ENCODE measurements around the gene ADARB2.
A peak's percentile ranks its signal among the peaks of the same experiment; 100 is the strongest.

ADARB2 gene

DNA sequence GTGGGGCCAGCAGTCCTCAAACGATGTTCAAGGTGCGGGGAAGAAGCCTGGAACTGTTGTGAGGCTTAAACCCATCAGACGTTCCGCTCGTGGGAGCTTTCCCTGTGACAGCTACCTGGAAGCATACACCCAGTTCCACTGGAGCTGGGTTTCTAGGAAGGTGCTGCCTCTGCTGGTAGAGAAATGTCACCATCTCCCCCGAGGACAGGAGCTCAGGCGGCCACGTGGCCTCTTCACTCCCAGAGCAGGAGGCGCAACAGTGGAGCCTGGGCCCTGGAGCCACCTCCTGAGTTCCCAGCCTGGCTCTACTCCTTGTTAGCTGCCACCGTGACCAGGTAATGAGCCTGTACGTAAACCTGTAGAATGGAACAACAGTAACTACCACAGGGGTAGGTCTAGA is 156.1 kb downstream of the ADARB2 start:
- DNase-seq = no peak

DNA sequence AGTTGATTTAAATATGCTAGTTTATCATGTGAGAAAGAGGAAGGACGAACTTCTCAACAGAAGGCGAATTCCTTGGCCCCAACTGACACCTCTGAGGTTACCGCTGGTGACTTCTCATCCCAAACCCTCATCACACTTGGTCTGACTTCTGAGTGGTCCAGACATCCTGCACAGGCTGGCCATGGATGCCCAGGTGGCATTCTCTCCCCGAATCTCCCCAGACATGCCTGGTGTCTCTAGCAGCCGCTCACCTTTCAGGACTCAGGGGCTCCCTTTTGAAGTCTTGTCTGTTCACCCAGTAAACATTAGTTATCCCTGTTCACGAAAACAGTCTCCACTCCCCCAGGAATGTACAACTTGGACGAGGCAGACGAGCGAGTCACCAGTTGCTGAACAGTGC is 157.7 kb downstream of the ADARB2 start:
- no peak for DNase-seq

DNA sequence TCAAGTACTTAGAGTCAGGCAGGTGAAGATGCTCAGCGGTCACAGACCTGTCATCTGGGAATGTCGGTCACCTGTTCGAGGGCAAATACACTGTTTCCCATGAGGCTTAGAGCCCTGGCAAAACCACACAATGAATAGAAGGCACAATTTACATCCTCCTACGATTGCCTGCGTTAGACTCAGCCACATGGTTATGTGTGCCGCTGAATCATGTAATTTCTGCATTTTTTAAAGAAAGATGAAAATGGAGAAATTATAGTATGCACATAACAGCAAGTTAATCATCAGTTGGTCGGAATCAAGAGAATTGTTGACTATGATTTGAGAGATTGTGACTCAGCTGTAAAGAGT is 158.2 kb downstream of the ADARB2 start:
- DNase-seq = no peak

DNA sequence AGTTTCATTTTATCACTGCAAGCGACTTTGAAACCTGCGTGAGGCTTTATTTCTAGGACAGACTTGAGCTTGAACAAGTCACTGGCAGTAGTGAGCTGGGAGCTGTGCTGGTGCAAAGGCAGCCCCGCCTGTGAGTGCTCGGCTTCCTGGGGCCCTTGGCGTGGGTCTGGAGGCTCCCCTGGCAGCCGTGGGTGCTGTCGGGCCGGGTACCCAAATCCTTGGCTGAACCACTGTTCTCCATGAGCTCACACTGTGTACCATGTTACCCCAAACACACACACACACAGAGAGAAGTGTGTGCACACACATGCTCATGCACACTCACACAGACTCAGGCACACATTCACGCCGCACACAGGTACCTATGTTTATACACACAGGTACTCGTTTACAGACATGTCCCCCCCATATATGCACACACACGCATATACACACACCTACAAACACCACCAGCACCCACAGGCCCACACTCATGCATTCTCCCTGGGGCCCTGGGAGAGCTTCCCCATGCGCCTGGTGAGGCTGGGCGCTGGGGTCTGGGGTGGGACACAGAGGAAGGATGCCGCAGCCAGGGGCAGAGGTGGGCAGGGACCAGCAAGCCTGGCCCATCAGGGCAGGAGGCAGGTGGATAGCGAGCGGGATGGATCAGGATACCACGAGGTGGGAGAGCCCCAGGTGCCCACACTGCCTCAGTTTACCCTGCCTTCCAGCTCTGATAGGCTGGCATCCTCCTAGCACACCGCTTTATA is 158.8 kb downstream of the ADARB2 start:
- DNase-seq = no peak

DNA sequence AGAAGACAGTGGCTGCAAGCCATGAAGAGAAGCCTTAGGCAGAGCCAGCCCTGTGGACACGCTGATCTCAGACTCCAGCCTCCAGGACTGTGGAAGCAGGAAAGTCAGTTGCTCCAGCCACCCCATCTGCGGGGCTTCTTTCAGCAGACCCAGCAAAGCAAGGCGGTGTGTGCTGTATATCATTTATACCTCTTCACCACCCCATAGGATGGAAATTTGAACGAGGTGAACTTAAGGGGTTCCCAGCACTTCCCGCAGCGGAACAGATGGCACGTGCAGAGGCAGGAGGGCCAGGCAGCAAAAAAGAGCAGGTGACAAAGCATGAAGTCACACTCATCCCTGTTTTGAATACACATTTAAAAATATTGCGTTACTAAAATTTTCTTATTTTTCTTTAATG is 159.4 kb downstream of the ADARB2 start:
- no peak for DNase-seq

DNA sequence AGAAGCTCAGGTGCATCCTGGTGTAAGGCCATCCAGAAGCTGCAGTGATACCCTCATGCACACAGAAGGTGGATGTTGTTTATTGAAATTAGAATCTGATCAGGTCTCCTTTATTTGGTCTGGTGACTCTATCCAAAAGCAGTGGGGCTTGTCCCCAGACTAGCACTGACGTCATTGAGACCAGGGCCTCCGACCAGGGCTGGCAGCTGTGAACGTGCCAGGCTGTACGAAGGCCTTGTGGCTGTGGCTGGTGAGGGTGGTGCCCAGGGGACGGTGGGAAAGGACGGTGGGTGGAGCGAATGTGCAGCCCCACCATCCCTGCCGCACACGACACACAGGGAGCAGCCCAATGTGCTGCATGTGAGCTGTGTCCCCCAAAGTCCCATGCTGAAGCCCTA is 160.0 kb downstream of the ADARB2 start:
- no peak for DNase-seq

DNA sequence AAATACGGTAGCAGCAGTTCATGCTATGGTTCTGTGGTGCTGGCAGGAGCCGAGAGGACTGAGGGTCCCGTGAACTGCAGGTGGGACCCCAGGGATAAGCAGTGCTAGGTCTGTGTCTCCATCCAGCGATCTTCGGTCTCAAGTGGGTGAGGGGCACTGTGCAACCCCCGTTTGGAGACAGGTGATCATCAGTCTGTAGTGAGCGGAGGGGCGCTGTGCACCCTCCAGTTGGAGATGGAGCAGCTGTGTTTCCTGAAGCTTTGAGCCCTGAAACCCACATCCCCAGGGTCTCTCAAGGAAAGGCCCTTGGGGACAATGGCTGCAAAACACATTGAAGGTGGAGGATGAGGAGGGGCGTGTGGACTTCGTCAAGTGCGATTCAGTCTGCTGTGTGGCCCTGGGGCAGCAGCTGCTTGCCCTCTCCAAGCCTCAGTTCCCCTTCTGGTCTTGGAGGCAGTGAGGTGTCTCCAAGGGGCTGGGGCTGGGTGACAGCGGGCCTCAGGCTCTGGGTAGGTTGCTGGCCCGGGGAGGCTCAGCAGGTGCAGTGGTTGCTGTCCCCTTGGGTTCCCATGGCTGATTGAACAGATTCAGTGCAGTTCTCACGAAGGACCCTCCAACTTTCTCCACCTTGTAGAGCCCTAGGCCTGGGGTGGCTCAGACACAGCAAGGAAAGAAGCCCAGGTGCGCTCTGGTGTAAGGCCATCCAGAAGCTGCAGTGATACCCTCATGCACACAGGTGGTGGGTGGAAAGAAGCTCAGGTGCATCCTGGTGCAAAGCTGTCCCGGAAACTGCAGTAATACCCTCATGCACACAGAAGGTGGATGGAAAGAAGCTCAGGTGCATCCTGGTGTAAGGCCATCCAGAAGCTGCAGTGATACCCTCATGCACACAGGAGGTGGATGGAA is 160.6 kb downstream of the ADARB2 start:
- DNase-seq = no peak

DNA sequence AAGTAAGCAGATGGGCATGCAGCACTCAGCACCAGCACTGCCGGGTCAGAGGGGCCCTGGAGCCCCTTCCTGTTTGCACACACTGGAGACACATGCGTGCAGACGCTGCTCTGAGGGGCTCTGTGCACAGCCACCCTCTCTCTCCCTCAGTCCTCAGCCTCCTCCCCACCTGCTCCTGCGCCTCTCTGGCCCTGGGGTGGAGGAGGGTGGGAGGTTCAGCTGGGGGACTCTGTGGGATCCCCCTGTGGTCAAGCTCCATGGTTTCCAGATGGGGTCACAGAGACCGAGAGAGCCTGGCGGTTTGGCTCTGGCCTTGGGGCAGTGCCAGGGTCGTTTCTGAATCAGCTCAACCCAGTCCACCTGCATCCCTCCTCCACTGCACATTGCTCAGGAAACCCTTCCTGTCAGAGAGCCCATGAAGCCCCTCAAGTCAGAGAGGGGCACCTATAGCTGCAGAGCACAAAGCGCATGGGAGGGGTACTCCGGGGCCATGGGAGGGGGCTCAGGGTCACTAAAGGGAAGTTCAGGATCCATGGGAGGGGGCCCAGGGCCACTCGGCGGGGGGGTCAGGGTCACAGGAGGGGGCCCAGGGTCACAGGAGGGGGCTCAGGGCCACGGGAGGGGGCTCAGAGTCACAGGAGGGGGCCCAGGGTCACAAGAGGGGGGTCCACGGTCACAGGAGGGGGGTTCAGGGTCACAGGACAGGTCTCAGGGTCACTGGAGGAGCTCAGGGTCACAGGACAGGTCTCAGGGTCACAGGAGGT is 161.7 kb downstream of the ADARB2 start:
- no peak for DNase-seq

DNA sequence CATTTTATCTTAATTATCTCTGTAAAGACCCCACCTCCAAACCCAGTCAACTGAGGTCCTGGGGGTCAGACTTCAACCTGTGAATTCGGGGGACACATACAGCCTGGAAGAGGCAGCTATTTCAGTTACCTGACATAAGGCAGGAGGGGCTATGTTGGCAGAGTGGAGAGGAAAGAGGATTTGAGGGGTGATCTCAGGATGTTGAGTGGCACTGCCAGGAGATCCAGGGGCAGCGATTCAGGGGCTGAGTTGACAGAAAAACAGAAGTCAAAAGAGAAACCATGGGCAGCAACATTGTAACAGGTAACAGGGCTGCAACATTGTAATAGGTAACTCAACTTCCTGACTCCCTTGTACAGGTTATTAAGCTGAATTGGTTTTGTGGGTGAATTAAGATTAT is 162.6 kb downstream of the ADARB2 start:
- no peak for DNase-seq

DNA sequence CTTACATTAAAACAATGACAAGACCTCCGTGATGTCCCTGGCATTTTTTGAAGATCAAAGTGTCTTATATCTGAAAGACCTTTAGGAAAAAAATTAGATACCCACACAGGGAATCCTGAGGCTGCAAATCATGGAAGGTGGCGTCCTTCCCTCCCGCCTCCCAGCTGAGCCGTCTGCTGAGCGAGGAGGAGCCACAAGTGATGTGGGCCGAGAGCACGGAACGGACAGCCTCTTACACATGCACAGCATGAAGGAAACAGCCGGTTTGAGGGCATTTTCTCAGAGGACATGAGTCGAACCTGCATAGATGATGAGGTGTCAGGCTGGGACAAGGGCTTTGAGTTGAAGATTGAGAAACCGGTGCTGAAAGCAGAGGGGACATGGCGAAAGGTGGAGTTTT is 163.3 kb downstream of the ADARB2 start:
- DNase-seq = no peak

DNA sequence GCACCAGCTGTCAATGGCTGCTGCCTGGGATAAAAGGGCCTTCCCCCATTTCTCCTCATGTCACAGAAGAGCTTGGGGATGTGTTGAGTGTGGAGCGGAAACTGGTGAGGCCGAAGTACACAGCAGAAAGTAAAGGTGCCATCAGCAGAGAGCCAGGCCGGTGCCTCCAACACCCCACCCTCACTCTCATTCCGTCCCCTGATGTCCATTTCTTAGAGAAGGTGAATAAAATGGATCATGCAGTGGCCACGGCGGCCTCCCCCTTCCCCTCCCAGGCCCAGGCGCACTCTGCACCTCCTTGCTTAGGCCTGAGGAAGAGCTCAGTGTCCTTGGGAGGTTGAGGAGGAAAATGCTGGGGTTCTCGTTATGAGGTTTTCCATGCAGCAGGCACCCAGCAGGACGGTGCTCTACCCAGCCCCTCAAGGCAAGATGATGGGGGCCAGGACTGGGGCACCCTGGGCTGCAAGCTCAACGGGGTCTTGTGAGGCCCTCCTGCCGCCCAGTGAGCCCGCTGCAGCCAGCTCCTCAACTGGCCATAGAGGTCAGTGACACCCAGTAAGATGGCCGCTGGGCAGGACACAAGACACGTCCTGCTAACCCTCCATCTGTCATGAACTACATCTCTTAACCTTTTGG is 163.9 kb downstream of the ADARB2 start:
- DNase-seq = no peak

DNA sequence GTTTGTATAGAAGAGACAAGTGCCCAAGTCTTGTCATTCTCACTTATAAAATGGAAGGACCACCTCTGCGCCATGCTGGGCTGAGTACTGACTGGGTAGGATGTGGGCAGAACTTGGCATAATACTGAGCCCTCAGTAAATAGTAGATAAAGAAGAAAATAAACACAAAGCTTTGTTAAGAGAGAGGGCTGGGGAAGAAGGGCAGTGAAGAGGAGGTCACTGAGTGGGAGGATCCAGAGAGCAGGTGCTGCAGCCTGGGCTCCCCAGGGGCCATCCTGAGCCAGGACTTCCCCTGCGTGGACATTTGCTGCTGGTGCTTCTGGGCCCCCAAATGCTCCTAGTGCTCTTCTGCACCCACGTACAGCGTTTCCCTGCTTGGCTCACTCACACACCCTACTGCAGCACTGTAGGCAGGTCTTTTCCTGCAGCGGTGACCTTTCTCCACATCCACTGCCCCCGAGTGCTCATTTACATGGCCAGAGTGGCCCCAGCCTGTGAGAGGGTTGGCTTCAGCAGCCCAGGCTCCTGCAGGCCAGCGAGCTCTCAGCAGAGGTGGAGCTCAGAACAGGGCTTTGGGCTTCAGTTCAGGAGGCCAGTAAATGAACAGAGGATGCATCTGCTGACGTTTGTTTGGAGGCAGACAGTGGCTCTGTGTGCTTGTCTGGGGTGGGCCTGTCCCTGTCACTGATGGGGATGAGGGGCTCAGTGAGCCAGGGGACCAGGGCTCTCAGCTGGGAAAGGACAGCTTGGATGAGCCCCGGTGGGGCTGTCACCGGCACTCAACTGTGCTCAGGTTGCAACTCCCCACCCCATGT is 164.6 kb downstream of the ADARB2 start:
- no peak for DNase-seq

DNA sequence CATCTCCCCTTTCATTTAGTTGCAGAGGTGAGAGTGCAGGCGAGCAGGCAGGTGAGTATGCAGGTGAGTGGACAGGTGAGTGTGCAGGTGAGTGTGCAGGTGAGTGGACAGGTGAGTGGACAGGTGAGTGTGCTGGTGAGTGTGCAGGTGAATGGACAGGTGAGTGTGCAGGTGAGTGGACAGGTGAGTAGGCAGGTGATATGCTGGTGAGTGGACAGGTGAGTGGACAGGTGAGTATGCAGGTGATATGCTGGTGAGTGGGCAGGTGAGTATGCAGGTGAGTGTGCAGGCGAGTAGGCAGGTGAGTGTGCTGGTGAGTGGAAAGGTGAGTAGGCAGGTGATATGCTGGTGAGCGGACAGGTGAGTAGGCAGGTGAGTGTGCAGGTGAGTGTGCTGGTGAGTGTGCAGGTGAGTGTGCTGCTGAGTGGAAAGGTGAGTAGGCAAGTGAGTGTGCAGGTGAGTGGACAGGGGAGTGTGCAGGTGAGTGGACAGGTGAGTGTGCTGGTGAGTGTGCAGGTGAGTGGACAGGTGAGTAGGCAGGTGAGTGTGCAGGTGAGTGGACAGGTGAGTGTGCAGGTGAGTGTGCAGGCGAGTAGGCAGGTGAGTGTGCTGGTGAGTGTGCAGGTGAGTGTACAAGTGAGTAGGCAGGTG is 165.6 kb downstream of the ADARB2 start:
- no peak for DNase-seq

DNA sequence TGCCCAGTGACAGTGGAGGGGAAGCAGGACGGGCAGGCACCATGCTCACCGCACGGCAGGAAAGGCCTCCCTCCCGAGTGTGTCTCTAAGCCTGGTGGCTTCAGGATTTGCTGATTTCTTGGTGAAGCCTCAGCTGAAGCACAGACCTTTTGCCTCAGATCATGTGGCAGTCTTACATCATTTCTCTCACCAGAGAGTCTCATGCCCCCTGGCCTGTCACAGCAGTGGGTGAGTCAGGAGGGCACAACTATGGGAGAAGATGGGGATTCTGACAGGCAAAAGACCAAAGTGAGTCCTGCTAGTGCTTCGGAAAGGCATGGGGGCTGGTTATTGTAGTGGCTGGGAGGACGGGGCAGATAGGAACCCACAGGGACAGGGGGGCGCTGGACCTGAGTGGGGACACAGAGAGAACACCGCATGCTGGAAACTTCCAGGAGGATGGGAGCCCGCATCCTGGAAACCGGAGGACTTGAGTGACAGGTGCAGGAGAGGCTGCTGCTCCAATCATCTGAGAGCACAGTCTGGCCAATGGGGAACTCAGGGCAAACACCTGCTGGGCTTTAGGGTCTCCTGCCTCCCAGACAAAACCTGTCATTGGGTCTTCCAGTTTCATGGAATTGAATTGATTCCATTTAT is 166.8 kb downstream of the ADARB2 start:
- DNase-seq = no peak

DNA sequence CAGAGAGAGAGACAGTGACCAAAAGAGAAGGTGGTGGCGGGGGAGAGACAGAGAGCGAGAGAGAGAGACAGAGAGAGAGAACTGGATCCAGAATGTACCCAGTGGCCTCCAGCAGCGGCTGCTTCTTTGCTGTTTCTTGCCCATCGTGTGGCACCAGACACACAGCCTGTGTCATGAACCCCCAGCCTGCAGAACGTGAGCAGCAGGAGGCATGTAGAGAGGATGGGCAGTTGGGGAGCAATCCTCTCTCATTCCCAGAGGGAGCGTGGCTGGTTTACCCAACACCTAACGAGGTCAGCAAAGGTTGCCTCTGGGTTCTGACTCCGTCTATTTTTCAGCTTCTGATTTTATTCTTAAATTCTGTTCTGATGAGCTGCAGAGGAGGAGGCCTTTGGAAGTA is 168.1 kb downstream of the ADARB2 start:
- no peak for DNase-seq

DNA sequence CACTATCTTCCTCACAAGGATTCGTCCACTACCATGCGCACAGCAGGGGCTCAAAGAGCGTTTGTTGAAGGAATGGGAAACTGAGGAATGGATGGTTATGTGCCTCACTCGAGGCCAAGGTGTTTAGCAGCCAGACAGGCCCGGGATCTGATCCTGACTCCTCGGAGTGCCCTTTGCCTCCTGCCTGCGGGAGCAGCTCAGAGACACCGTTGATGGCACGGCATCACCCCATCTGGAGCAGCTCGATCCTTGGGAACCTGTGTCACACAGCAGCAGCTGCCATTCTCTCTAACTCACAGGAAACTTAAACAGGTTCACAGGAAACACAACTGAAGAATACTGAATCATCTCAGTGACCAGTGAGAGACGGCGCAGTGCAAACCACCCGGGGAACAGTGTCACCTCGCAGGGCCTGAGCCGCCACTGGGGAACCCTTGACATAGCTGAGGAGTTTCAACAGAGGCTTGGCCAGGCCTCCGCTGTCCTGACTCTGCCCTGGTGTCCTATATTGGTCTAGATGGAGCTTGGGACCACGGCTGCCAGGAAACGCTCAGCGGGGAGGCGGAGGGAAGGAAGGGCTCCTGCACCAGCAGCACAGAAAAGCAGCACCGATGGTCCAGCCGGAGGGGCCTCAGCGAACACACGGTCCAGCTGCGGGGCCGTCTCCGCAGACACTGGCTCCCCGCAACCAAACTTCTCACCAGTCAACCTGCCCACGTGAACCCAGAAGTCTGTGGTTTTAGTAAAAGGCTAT is 169.4 kb downstream of the ADARB2 start:
- no peak for DNase-seq

DNA sequence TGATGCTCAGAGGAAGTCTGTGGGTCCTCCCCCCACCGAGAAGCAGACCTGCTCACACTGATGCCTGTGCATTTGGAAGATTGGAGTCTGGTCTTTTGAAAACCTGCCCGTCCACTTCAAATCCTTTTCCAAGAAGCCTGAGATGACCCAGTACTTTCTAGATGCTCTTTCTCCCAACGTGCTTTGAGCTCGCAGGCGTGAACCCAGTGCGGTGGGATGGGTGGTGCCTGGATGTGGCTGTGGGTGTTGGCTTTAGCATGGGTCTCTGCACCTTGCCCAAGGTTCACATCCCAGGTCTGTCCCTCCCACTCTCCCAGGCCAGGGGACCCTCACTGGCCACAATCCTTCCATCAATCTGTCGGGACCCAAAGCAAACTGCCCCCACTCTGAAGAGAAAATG is 170.2 kb downstream of the ADARB2 start:
- DNase-seq = no peak

DNA sequence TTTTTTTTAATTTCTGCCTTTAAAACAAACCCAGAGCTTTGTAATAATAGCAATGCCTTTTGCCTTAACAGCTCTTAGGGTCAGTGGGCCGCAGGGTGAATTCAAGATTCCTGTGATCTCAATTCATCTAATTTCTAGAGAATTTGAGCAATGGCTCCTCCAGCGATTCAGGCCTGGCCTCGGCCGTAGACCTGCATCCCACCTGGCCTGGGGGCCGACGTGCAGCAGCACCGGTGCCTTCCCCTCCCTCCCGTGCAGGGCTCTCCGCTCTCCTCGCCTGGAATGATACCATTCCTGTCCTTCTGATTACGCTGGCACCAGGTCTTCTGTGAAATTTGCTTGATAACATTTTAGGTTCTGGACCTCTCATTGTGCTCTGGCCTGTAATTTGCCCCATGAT is 172.5 kb downstream of the ADARB2 start:
- DNase-seq = no peak

DNA sequence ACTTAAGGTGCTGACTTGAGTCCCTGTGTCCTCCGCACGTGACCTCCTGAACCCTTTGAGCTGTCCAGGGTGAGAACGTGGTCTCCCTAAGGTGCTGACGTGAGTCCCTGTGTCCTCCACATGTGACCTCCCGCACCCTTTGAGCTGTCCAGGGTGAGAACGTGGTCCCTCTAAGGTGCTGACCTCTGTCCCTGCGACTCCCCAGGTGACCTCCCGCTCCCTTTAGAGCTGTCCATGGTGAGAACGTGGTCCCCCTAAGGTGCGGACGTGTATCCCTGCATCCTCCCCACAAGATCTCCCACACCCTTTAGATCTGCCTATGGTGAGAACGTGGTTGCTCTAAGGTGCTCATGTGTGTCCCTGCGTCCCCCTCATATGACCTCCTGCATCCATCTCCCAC is 174.3 kb downstream of the ADARB2 start:
- no peak for DNase-seq

DNA sequence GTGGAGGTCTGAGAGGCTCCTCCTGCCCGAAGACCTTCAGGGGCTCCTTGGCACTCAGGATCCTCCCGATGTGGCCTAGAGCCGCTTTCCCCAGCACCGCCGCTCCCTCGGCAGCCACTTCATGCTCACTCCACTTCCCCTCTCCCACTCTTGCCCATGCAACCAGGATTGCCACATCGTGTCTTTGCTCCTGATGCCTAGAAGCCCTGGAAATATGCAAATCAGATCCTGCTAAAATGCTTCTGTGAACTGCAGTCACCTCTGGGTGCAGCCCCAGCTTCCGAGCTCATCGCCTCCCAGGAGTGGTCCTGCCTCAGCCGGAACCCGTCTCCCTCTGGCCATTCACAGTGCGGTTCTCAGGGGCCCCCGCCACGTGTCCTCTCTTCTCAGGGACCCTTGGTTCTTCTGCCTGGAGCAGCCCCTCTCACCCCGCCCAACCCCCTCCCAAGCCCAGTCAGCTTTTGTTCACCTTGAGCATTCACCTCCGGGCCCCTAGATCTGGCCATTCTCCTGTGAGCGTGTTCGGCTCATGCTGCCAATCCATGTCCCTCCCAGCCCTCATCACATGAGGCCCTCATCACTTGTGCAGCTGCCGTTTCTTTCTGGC is 175.5 kb downstream of the ADARB2 start:
- DNase-seq = peak; percentile 84
